HUES6 (cell line): ENCODE measurements around the gene RNASE12.
A peak's percentile ranks its signal among the peaks of the same experiment; 100 is the strongest.
"Not testable (repeated sequence)": the region's sequence is repeated elsewhere in the genome, so short reads cannot be mapped to it uniquely, and the experiment has no call there.

Experiments
- H3K27ac ChIP-seq: 2 replicates; pipeline ENCODE4 v1.7.0; 2013; ENCODE audit warnings: low read depth, mild to moderate bottlenecking, low read length, inconsistent platforms
- H3K27me3 ChIP-seq: 2 replicates; pipeline ENCODE4 v1.6.1; 2013; ENCODE audit warnings: low read length; ENCODE audit not compliant: control insufficient read depth, insufficient read depth
- H3K36me3 ChIP-seq: 2 replicates; pipeline ENCODE4 v1.6.1; 2013; ENCODE audit warnings: low read length; ENCODE audit not compliant: control insufficient read depth, insufficient read depth
- H3K4me1 ChIP-seq: 2 replicates; pipeline ENCODE4 v1.6.1; 2013; ENCODE audit warnings: low read length; ENCODE audit not compliant: control insufficient read depth, insufficient read depth
- H3K4me3 ChIP-seq: 2 replicates; pipeline ENCODE4 v1.5.1; 2013; ENCODE audit warnings: low read depth, low read length
- H3K9ac ChIP-seq: one replicate; pipeline ENCODE4 v1.6.1; 2013; ENCODE audit warnings: mild to moderate bottlenecking, low read length
- H3K9me3 ChIP-seq: 2 replicates; pipeline ENCODE4 v1.6.1; 2013; ENCODE audit warnings: low read depth, low read length; ENCODE audit not compliant: control insufficient read depth, insufficient read depth

Gene RNASE12

GRCh38 chr14:20578784-20579502 is 12.2 kb downstream of the RNASE12 start:
- Histone ChIP-seq H3K27ac (peak overlapping the region; percentile 83), H3K9me3 (no peaks in the 10 kb centered on the region), H3K36me3 (no peaks in the 10 kb centered on the region), H3K4me1 (peaks cover 58% of the 10 kb centered on the region), H3K9ac (peak overlapping the region; percentile 63), H3K4me3 (no peak overlapping the region), H3K27me3 (no peaks in the 10 kb centered on the region)

GRCh38 chr14:20578325-20578724 is 12.9 kb downstream of the RNASE12 start:
- Histone ChIP-seq H3K36me3 (no peaks in the 10 kb centered on the region), H3K9me3 (no peaks in the 10 kb centered on the region), H3K9ac (peak overlapping the region; percentile 63), H3K27me3 (no peaks in the 10 kb centered on the region), H3K4me1 (peaks cover 52% of the 10 kb centered on the region), H3K27ac (peak overlapping the region; percentile 83), H3K4me3 (peak overlapping the region; percentile 8; the same call in 1 of the 2 replicates)

- H3K4me3 ChIP-seq, H3K27ac ChIP-seq, H3K9ac ChIP-seq, H3K36me3 ChIP-seq, H3K27me3 ChIP-seq: not testable (repeated sequence)
- Histone ChIP-seq H3K9me3 (peaks cover 39% of the 10 kb centered on the region), H3K4me1 (peaks cover 11% of the 10 kb centered on the region)
Measured at GRCh38 chr14:20572382-20572990, 18.7 kb downstream of the RNASE12 start.

GRCh38 chr14:20570720-20571119 is 20.5 kb downstream of the RNASE12 start:
- not testable (repeated sequence) for H3K36me3 ChIP-seq, H3K4me1 ChIP-seq, H3K4me3 ChIP-seq, H3K9ac ChIP-seq, H3K27me3 ChIP-seq, H3K27ac ChIP-seq
- H3K9me3 ChIP-seq: peaks cover 42% of the 10 kb centered on the region

- not testable (repeated sequence) for H3K9ac ChIP-seq, H3K4me3 ChIP-seq, H3K36me3 ChIP-seq
Measured at GRCh38 chr14:20569865-20570264, 21.3 kb downstream of the RNASE12 start.

GRCh38 chr14:20569066-20569465 is 22.1 kb downstream of the RNASE12 start:
- no peak overlapping the region for H3K9ac ChIP-seq
- no peak overlapping the region for H3K4me3 ChIP-seq
- peaks cover 42% of the 10 kb centered on the region for H3K9me3 ChIP-seq
- H3K4me1 ChIP-seq: peaks cover 13% of the 10 kb centered on the region; the same call in 1 of the 2 replicates
- H3K27me3 ChIP-seq: no peaks in the 10 kb centered on the region
- no peaks in the 10 kb centered on the region for H3K36me3 ChIP-seq
- no peak overlapping the region for H3K27ac ChIP-seq

More at GRCh38 chr14:20569865-20570264, 21.3 kb downstream of the RNASE12 start:
- H3K27me3 ChIP-seq, H3K4me1 ChIP-seq, H3K27ac ChIP-seq: not testable (repeated sequence)
- peaks cover 42% of the 10 kb centered on the region for H3K9me3 ChIP-seq

GRCh38 chr14:20568393-20568792 is 22.8 kb downstream of the RNASE12 start:
- Histone ChIP-seq H3K9ac (no peak overlapping the region), H3K4me1 (peaks cover 13% of the 10 kb centered on the region; the same call in 1 of the 2 replicates), H3K36me3 (no peaks in the 10 kb centered on the region), H3K9me3 (peaks cover 42% of the 10 kb centered on the region), H3K4me3 (no peak overlapping the region), H3K27me3 (no peaks in the 10 kb centered on the region), H3K27ac (no peak overlapping the region)

GRCh38 chr14:20567199-20567598 is 24.0 kb downstream of the RNASE12 start:
- H3K36me3 ChIP-seq: not testable (repeated sequence)

GRCh38 chr14:20564501-20564997 is 26.6 kb downstream of the RNASE12 start:
- Histone ChIP-seq H3K4me3 (no peak overlapping the region), H3K9ac (no peak overlapping the region), H3K36me3 (no peaks in the 10 kb centered on the region), H3K27ac (no peak overlapping the region), H3K27me3 (no peaks in the 10 kb centered on the region), H3K4me1 (peaks cover 13% of the 10 kb centered on the region), H3K9me3 (peaks cover 22% of the 10 kb centered on the region)

More at GRCh38 chr14:20567199-20567598, 24.0 kb downstream of the RNASE12 start:
- H3K27me3 ChIP-seq, H3K4me1 ChIP-seq, H3K9ac ChIP-seq, H3K27ac ChIP-seq, H3K4me3 ChIP-seq: not testable (repeated sequence)
- peaks cover 42% of the 10 kb centered on the region for H3K9me3 ChIP-seq

GRCh38 chr14:20563971-20564370 is 27.2 kb downstream of the RNASE12 start:
- H3K9ac ChIP-seq: no peak overlapping the region
- H3K27me3 ChIP-seq: no peaks in the 10 kb centered on the region
- H3K4me3 ChIP-seq: no peak overlapping the region
- peaks cover 16% of the 10 kb centered on the region for H3K9me3 ChIP-seq
- H3K4me1 ChIP-seq: peaks cover 18% of the 10 kb centered on the region
- no peak overlapping the region for H3K27ac ChIP-seq
- no peaks in the 10 kb centered on the region for H3K36me3 ChIP-seq

GRCh38 chr14:20560961-20561360 is 30.2 kb downstream of the RNASE12 start, which contains the start of gene RNASE9:
Gene RNASE9, minus strand, starts transcription at chr14:20561047.
- Histone ChIP-seq H3K9ac (no peak within 1 kb of the TSS), H3K4me1 (peaks cover 38% of the 10 kb centered on the region)

More at GRCh38 chr14:20560961-20561360, 30.2 kb downstream of the RNASE12 start, which contains the start of gene RNASE9:
- Histone ChIP-seq H3K4me3 (no peak within 1 kb of the TSS), H3K36me3 (no peaks in the 10 kb centered on the region), H3K9me3 (no peaks in the 10 kb centered on the region), H3K27ac (peak within 1 kb of the TSS; percentile 60; the same call in 1 of the 2 replicates), H3K27me3 (no peaks in the 10 kb centered on the region)
